GM12892 (cell line): Measurements from ENCODE around the gene CADM1.

ENCODE experiments used
- DNase-seq: peaks from one replicate; pipeline ENCODE4 v3.0.0; 2011; ENCODE audit not compliant: insufficient read length
- FAIRE-seq: peaks from 2 replicates; lab custom pipeline; 2011; peaks lifted over from hg19 to GRCh38; lab: Jason Lieb, UNC
- POLR2A ChIP-seq: IDR thresholded peaks from 2 replicates; pipeline ENCODE4 v1.6.1; 2011; ENCODE audit warnings: low read depth, low read length, control low read depth
- POLR2AphosphoS5 ChIP-seq: IDR thresholded peaks from 2 replicates; pipeline ENCODE4 v1.6.1; 2011; ENCODE audit warnings: low read depth, low read length, control low read depth
- TAF1 ChIP-seq: IDR thresholded peaks from 2 replicates; pipeline ENCODE4 v1.6.1; 2011; ENCODE audit warnings: low read depth, mild to moderate bottlenecking, control low read depth, low read length, borderline replicate concordance

CADM1 gene

DNA sequence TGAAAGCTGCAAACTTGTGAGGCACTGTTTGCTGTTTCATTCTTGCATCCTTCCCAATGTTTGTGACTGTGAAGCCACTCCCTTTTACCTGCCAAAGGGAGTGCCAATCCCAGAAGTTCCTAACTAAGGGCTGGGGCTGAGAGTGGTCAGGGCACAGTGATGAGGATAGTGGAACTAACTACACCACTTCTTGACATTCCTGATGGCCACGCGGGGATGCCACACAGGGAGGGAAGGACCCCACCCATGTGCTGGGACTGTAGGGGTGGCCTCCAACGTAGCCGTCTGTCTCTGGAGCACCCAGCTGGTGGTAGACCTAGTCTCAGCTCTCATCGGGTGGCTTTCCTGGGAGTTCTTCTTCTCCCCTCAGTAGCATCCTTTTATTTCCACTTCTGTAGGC, 335.5 kb downstream of the CADM1 start:
- DNase-seq: no peak
- peak; percentile 56 for FAIRE-seq
- TF ChIP-seq POLR2AphosphoS5: no peak
- TF ChIP-seq TAF1: no peak
- no peak for TF ChIP-seq POLR2A

DNA sequence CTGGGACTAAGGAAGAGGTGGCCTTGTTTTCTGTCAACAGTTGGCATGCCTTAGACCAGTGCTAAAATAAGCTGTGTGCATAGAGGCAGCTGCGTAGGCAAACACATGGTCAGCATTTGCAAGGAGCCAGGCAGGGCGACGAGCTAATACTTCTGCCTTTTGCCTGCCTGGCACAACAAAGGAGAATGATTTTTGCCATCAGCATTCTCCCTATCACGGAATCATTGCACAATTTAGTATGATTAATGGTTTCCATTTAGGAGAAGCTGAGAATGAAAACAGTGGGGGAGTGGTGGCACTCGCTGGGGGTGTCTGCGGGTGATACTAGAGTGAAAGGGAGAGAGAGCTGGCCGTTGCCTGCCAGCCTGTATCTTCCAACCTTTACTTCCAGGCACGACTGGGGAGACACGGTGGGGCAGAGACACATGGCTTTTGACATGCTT, 336.0 kb downstream of the CADM1 start:
- TF ChIP-seq POLR2A: no peak
- no peak for TF ChIP-seq TAF1
- TF ChIP-seq POLR2AphosphoS5: no peak
- DNase-seq: no peak
- peak; percentile 44 for FAIRE-seq

DNA sequence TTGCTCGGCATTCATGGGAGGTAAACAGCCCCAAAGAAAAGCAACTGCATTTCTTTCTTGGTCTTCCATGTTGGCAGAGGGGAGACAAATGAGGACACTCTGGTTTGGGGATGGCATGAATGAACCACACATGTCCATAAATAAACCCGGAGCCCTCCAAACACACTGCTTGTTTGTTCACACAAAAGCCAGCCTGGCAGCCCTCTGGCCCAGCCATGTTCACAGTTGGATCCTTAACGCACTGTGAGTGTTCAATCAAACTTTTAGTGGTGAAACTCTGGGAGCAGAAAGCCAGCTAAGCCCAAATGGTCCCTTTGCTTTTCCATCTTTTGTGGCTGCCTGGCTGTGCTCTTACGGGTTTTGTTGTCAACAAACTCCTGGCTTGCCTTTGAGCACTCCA, 336.8 kb downstream of the CADM1 start:
- FAIRE-seq (no peak), DNase-seq (no peak)
- TF ChIP-seq POLR2A (no peak), TAF1 (no peak), POLR2AphosphoS5 (no peak)

DNA sequence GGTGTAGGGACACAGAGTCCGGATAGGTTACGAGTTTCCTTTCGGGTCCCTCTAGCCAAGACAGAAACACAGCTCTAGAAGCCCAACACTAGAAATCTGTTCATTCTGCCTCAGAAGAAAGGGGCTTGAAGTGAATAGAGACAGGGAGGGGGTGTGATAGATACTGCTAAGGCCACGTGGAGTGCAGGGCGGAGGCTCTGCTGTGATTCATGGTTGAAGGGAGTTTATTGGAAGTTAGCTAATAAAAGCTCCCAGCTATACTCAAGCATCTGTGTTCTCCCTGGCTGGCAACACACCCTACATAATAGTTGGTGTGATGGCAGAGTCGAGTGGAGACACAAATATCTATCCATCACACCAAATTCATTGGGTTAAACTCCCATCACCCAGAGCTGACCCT, 337.4 kb downstream of the CADM1 start:
- DNase-seq (no peak), FAIRE-seq (no peak)
- TF ChIP-seq POLR2AphosphoS5 (no peak), POLR2A (no peak)

DNA sequence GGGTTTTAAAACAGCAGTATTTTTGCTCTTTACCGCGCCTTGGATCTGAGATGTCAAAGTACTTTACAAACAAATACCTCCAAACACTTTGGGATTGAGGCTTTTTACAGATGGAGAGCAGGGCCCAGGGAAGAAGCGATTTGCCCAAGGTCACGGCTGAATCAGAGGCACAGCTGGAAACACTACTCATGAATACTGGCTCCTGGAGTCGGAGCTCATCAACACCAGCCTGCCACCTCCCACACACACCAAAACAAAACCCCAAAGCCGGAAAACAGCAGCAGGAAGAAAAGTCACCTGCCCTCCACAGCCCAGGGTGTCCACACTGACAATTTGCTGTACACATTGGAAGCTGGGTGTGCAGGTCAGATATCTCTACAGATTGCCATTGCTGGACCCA, 339.4 kb downstream of the CADM1 start:
- FAIRE-seq (no peak), DNase-seq (no peak)
- no peak for TF ChIP-seq TAF1
- no peak for TF ChIP-seq POLR2AphosphoS5
- no peak for TF ChIP-seq POLR2A

DNA sequence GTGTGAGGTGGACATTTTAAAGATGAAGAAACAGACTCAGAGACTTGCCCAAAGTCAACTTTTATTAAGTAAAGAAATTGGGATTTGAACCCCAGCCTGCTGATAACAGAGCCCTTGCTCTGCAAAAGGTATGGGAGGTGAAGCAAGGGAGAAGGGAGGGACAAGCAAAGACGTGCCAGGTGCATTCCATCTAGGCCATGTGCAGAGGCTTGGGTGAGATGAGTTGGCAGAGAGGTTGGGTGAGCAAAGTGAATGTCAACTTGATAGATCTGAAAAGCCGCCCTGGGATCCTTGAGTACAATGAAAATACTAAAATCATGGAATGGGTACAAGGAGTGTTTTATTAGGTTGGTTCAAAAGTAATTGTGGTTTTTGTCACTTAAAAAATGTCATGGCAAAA, 341.3 kb downstream of the CADM1 start:
- no peak for DNase-seq
- no peak for FAIRE-seq
- no peak for TF ChIP-seq POLR2A

DNA sequence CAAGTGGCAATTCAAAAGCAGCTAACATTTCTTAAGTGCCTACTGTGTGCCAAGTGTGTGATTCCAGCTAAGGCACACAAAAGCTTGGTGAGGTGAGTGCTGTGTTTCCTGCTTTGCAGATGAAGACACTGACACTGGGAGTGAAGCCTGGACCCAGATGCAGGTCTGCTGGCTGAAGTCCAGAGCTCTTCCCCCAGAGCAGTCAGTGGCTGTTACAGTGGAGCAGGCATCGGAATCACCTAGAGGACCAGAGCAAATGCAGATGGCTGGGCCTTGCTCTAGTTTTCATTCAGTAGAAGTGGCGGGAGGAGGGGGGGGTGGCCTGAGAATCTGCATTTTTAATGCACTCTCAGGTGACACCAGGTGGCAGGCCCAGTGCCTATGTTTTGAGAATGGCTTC, 342.3 kb downstream of the CADM1 start:
- DNase-seq (no peak), FAIRE-seq (no peak)
- no peak for TF ChIP-seq TAF1
- TF ChIP-seq POLR2AphosphoS5: no peak
- TF ChIP-seq POLR2A: no peak

DNA sequence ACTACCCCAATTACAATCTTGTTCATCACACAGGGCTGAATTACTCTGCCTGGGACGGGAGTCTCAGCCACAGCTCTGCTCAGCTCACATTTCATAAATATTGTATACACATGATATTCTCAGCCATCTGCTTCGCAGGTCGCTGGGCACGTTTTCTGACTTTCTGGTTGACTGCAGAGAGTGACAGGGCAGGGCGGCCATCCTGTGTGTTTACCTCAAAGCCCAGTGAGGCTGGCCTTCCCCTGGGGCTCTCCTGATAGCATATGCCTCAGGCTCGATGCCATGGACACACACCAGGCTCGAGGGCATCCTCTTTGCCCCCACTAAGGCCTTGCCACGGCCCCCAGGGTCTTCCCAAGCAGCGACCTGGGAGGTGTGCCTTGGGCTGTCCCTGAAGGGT, 345.0 kb downstream of the CADM1 start:
- DNase-seq (no peak), FAIRE-seq (no peak)
- TF ChIP-seq POLR2A (no peak), TAF1 (no peak), POLR2AphosphoS5 (no peak)

DNA sequence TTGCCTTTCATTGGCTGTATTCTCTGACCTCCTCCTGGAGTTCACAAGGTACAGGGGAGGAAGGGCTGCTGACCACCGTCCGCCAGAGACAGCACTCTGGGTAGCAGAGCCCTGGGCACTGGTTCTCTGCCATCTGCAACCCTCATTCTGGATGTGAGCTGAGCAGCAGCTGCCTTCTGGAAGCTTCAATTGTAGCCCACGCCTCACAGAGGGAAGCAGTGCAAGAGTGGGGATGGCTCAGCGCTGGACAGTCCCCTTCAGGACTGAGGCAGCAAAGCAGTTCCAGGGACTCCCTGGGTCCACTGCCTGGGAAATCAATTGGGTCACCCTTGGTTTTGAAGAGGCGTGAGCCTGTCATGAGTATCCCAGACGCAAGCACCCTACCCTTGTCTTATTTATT, 346.2 kb downstream of the CADM1 start:
- TF ChIP-seq TAF1 (no peak), POLR2AphosphoS5 (no peak), POLR2A (no peak)

DNA sequence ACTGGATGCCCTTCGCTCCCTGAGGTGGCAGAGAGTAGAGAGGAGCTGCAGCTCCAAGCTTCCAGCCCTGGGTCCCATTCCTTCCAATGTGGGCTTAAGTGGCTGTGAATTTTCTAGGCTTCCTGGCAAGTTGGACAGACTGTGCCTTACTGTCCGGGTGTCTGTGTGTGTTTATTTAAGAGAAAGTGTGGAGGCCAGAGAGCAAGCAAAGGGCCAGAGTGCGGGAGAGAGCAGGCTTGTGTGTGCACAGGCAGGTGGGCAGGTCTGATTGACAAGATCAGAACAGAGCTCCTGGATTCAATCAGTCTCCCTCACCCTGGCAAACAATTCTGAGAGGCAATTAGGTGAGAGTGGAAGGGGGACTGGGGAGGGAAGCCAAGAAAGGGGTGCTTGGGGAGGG, 347.0 kb downstream of the CADM1 start:
- DNase-seq (no peak), FAIRE-seq (no peak)
- TF ChIP-seq TAF1: no peak
- no peak for TF ChIP-seq POLR2A
- TF ChIP-seq POLR2AphosphoS5: no peak

More for the DNA sequence above, 346.2 kb downstream of the CADM1 start:
- FAIRE-seq (no peak), DNase-seq (no peak)

DNA sequence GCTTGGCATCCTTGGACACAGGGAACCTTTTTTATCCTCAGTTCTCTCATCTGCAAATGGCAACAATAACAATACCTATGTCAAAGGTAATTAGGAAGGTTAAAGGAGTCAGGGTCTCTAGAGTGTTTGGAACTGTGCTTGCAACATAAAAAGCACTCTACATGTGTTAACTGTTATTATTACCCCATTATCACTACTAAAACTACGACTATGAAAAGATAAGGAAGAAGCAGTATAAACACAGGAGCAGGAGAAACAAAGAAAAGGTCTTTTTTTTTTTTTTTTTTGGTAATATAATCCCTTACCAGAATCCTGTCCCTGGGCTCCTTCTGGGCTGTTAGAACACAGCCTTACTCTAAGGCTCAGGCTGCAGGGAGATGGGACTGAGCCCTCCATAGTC, 348.2 kb downstream of the CADM1 start:
- FAIRE-seq (no peak), DNase-seq (no peak)
- TF ChIP-seq POLR2A: no peak
- no peak for TF ChIP-seq POLR2AphosphoS5
- no peak for TF ChIP-seq TAF1

DNA sequence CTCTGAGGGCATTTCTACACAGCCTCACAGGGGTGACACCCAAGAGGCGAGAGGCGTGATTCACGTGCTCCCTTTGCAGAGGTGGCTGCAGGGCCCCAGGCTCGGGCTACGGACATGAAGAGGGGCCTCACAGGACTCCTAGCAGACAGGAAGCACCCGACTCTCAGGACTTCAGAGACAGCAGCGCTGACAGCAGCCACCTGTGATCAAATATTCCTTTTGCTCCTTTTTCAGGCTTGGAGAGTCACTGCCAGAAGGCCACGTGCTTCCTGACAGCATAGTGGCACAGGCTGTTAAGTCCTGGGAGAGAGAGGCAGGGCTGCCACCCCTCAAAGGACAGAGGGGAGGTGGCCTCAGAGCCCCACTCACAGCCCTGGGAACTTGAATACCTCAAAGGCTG, 348.9 kb downstream of the CADM1 start:
- FAIRE-seq: no peak
- TF ChIP-seq POLR2A (no peak), TAF1 (no peak), POLR2AphosphoS5 (no peak)
- no peak for DNase-seq

DNA sequence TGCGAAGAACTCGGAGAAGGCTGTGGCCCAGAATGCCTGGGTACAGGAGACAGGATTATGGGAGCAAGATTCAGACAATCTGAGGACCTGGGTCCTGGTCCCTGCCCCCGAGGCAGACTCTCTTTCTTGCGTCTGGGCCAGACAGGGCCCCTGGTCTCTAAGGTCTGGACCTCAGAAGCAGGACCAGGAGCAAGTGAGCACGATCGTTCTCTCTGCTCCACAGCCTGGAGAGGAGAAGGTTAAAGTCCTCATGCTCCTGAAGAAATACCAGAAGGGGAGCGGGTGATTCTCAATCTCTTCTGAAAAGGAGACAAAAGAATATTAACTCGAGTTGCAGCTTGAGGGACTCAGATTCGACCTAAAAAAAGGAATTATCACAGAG, 349.9 kb downstream of the CADM1 start:
- DNase-seq (no peak), FAIRE-seq (no peak)
- TF ChIP-seq POLR2A: no peak
- no peak for TF ChIP-seq POLR2AphosphoS5
- TF ChIP-seq TAF1: no peak
